ENCODE measurements around the gene WSCD2.

DNA sequence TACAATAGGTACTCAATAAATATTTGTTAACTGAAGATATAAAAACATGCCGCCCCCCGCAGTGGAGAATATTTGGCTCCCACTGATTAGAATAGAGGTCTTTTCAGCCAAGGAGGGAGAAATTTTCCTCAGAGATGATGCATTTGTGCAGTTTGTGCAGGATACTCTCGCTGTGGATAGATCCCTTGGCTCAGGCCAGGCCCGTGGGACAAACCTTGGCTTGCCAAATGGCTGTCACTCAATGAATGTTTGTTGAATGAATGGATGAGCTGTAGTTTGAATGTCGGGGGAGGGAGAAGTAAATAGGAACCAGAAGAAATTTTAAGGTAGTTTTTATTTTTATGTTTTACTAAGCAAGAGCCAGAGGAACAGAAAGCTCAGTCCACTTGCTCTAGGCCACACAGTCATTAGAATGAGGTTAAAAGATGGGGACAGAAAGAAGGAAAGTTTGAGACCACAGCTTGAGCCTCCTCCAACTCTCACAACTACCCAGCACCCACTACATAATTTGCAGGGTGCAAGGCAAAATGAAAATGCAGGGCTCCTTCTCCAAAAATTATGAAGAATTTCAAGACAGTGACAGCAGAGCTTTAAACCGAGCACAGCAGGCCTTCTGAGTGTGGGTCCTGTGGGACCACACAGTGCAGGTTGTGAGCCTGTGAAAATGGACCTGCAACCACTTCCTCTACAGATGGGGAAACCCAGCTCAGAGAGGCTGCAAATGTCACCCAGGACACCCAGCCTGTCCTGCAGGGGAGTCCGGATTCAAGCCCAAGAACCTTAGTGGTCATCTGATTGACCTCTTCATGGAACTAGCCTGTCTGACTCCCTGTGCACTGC is 51.4 kb downstream of the WSCD2 start:
- TF ChIP-seq EP300 (IDR thresholded peaks at IDR 0.05) (no peak), POLR2A (IDR thresholded peaks at IDR 0.05) (no peak)
- TF ChIP-seq, protein P1, sequence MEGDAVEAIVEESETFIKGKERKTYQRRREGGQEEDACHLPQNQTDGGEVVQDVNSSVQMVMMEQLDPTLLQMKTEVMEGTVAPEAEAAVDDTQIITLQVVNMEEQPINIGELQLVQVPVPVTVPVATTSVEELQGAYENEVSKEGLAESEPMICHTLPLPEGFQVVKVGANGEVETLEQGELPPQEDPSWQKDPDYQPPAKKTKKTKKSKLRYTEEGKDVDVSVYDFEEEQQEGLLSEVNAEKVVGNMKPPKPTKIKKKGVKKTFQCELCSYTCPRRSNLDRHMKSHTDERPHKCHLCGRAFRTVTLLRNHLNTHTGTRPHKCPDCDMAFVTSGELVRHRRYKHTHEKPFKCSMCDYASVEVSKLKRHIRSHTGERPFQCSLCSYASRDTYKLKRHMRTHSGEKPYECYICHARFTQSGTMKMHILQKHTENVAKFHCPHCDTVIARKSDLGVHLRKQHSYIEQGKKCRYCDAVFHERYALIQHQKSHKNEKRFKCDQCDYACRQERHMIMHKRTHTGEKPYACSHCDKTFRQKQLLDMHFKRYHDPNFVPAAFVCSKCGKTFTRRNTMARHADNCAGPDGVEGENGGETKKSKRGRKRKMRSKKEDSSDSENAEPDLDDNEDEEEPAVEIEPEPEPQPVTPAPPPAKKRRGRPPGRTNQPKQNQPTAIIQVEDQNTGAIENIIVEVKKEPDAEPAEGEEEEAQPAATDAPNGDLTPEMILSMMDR (IDR thresholded peaks at IDR 0.05): no peak
